HG02973 (cell line): ENCODE results near the gene IL1RAPL2.
"Not testable (repeated sequence)": the region's sequence is repeated elsewhere in the genome, so short reads cannot be mapped to it uniquely, and the experiment has no call there.

Source experiments
- ATAC-seq: cut with Tn5 transposase; IDR thresholded peaks from one replicate; pipeline ENCODE4 v1.9.1; 2021; ENCODE audit warnings: moderate library complexity; ENCODE audit not compliant: unreplicated experiment

The IL1RAPL2 gene

DNA sequence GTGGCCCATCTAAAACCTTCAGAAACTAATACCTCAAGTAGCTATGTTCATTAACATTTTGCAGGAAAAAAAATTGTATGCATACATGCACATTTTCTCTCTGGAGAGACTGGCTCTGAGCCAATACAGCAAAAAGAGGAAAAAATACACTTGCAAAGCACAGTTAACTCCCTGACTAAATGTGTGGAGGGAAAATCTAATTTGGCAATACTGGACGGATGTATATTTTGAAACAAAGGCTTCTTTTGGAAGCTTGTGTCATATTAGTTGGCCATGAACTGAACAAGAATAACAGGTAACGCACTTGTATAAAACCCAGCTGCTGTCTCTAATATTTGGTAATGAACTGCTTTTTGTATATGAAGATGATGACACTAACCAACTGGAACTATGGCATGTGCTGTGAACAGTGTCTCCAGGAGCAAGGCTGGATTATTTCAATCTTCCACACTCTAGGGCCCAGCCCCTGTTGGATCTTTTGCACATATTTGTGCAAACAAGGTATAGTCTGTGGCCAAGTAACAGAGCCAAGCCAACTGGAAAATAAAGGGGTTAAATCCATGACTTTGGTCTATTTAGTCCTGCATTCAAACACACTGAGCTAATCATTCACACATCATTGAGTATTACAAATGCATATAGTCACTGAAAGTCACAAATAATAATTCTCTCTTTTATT, 1188.4 kb downstream of the IL1RAPL2 start:
- no peak for ATAC-seq

- ATAC-seq, result no peak
Observed at GRCh38 chrX:105755109-105755508, 1189.1 kb downstream of the IL1RAPL2 start.

- ATAC-seq, result no peak
Observed at GRCh38 chrX:105758754-105759153, 1192.8 kb downstream of the IL1RAPL2 start.

- no peak for ATAC-seq
Observed at GRCh38 chrX:105759598-105759997, 1193.6 kb downstream of the IL1RAPL2 start.

GRCh38 chrX:105765691-105766090, 1199.7 kb downstream of the IL1RAPL2 start:
- no peak for ATAC-seq

DNA sequence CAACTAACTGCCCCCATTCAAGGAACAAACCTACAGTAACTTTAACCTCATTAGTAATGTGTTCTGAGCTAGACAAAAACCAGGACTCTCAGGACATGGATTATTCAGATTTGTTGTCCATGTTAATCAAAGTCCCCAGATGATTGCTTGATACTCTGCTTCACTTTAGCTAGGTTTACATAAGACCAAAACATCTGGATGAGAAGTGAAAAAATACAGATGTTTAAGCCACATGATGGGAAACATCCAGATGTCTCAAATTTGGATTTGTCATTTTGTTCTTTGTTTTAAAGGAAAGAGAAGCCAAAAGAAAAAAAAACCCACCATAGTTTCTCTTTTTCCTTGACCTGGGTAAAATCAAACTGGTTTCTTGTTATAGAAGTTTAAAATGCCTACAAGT, 1207.8 kb downstream of the IL1RAPL2 start:
- no peak for ATAC-seq

DNA sequence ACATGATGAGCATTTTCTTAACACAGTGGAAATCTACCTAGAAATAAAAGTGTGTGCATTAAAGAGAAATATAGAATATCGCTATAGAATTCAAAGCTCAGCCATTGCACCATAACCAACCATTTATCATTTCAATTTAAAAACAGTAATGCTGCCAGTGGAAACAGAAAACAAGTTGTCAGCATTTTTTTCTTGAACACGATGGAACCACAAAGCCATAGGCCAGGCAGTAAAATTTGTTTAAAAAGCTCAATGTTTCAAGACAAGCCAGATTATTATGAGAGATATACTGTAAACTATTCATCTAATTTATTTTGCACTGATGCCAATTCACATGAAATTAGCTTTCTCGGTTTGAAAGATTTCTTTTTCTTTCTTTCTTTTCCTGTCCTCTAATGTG, 1209.7 kb downstream of the IL1RAPL2 start:
- no peak for ATAC-seq

GRCh38 chrX:105781804-105782203, 1215.8 kb downstream of the IL1RAPL2 start:
- no peak for ATAC-seq

- not testable (repeated sequence) for ATAC-seq
Observed at GRCh38 chrX:105796877-105797276, 1230.9 kb downstream of the IL1RAPL2 start.

- no peak for ATAC-seq
Observed at GRCh38 chrX:105803891-105804290, 1237.9 kb downstream of the IL1RAPL2 start.

GRCh38 chrX:105805655-105806054, 1239.7 kb downstream of the IL1RAPL2 start:
- ATAC-seq, result not testable (repeated sequence)

DNA sequence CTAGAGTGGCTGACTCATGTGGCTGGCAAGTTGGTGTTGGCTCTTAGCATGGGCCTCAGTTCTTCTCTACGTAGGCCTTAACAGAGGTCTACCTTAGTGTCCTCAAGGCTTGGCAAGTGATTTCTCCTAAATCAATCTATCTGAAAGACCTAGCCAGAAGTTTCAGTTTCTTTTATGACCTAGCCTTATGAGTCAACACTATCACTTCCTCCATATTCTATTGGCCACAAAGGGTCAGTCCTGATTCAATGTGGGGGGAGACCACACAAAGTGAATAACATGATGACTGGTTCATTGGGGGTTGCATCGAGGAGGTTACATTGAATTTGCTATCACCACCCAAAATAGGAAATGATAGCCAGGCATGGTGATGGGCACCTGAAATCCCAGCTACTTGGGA, 1250.5 kb downstream of the IL1RAPL2 start:
- ATAC-seq, result no peak
